ENCODE data around the gene DAND5. TPM values are rescaled to one million over a fixed set of nuclear protein-coding genes. Genes with fewer than 3 reads are reported as not detected.

DAND5 gene, protein sequence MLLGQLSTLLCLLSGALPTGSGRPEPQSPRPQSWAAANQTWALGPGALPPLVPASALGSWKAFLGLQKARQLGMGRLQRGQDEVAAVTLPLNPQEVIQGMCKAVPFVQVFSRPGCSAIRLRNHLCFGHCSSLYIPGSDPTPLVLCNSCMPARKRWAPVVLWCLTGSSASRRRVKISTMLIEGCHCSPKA
- total RNA-seq: not detected

DNA sequence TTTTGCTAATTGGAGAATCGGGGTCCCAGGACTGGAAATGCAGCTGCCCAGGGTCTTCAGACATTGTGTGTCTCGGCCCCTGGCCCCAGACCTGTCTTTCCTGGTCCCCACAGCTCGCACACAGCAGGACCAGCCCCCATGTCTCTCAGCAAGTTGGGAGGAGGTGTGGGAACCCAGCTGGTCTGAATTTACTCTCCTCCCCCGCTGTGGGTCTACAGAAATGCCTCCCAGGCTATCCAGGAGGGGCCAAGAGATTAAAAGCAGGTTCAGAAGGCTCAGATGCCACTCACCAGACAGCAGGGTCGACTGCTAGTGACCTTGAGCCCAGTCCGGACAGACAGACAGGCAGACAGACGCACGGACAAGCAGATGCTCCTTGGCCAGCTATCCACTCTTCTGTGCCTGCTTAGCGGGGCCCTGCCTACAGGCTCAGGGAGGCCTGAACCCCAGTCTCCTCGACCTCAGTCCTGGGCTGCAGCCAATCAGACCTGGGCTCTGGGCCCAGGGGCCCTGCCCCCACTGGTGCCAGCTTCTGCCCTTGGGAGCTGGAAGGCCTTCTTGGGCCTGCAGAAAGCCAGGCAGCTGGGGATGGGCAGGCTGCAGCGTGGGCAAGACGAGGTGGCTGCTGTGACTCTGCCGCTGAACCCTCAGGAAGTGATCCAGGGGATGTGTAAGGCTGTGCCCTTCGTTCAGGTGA lies at the start of gene DAND5:
Gene DAND5, plus strand, starts transcription at position 285 of the 697 bp plus-strand sequence. Its CDS starts 85 bp downstream, at position 370.
- DNase-seq (ENCODE audit: low spot score): no peak

DNA sequence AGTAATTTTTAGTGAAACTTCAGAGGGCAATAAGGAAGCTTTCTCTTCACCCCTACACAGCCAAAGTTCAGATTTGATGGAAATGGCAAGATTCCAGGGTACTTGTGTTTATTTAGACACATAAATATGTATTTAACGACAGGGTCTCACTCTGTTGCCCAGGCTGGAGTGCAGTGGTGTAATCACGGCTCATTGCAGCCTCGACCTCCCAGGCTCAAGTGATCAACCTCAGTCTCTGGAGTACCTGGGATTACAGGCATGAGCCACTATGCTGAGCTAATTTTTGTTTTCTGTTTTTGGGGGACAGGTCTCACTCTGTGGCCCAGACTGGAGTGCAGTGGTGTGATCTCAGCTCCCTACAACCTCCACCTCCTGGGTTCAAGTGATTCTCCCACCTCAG lies 48.3 kb upstream of the DAND5 start:
- no peak for DNase-seq (ENCODE audit: low spot score)

DNA sequence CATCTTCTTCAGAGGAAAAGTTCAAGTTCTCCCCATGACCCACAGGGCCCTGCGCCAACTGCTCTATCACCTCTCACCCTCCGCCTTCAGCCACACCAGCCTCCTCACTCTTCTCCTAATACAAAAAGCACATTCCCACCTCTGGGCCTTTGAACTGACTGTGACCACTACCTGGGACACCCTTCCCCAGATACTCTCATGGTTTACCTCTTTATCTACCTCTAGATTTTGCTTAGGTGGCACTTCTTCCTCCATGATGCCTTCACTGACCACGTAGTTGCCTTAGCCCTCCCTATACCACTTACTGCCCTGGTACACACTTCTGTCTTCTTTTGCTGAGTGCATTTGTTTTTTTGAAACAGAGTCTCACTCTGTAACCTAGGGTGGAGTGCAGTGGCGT lies 46.4 kb upstream of the DAND5 start:
- DNase-seq (ENCODE audit: low spot score): no peak

DNA sequence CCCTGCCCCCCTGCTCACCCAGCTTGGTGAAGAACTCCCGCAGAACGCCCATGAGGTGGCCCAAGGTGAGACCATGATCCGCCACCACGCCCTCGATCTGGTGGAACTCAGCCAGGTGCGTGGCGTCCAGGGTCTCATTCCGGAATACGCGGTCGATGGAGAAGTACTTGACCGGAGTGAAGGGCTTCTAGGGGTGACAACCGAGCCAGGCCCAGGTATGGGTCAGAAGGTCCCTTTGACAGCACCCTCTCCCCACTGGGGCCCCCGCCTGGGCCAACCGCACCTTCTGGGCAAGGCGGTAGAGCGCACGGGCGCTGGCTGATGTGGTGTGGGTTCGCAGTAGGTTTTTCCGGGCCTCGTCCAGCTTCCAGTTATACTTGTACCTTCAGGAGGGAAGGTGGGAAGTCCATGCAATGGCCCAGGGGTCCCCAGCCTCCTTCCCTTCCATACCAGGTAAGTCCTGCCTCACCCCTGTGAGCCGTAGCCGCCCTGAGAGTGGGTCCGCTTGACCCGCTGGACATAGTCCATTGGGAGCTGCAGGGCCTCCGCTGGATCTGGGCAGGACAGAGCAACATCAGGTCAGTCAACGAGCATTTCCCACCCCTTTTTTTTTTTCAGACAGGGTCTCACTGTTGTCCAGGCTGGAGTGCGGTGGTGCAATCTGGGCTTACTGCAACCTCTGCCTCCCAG lies 44.6 kb upstream of the DAND5 start:
- DNase-seq (ENCODE audit: low spot score): no peak

DNA sequence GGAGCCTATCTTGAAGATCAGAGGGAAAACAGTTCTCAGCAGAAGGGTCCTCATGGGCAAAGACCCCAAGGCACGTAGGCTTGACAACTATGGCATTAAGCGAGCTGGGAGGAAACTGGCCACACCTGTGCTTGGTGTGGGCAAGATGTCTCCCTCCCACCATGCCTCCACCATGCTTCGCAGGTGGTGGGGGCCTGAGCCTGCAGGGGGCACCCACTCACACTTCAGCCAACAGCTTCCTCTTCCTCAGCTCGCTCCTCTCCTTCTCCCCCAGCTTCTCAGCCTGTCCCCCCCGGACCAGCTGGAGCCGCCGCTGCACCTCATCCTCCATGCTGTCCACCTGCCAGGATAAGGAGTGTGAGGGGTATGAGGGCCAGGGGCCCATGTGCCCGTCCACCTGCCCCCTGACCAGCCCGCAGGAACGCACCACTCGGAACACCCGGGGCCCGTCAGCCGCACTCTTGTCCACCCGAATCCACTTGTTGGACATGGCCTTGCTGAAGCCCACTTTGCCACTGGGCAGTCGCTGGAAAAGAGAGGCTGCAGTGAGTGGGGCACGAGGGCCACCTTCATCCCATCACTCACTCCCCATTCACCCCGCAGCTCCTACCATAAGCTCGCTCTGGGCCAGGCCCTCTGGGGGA lies 39.3 kb upstream of the DAND5 start:
- no peak for DNase-seq (ENCODE audit: low spot score)

DNA sequence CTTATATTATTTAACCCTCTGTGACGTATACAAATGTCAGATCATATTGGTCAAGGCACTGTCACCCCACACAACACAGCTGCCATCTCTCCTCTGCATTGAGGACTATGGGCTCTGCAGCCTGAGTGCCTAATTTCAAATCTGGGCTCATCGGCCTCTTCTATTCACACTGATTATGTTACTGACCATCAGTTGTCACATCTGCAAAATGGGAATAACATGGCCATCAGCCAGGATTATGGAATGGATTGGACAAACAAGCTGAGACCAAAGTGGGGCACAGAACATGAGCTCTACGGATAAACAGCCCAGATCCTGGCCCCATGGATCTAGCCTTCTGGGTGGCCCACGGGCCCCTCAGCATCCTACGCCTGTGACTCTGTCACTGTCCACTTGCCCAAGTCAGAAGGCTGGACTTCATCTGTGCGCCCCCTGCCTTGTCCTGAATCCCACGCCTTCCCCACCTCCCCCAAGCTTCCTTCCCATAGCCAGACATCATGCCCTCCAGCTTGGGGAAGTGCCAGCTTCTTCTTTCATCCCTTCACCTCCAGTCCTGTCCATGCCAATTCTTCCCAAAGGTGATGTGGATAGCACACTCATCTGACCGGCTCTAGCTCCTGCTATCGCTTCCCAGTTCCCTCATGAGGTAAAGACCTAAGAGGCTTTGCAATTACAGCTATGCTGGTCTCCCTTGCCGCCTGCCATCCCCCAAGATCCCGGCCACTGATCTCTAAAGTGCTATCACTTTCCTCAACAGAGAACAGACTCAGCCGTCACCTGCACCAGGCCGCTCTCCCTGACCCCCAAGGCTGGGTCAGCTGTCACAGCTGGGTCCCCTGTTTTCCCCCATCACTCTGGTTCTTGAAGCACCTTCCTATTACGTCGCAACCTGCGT lies 36.7 kb upstream of the DAND5 start:
- no peak for DNase-seq (ENCODE audit: low spot score)

DNA sequence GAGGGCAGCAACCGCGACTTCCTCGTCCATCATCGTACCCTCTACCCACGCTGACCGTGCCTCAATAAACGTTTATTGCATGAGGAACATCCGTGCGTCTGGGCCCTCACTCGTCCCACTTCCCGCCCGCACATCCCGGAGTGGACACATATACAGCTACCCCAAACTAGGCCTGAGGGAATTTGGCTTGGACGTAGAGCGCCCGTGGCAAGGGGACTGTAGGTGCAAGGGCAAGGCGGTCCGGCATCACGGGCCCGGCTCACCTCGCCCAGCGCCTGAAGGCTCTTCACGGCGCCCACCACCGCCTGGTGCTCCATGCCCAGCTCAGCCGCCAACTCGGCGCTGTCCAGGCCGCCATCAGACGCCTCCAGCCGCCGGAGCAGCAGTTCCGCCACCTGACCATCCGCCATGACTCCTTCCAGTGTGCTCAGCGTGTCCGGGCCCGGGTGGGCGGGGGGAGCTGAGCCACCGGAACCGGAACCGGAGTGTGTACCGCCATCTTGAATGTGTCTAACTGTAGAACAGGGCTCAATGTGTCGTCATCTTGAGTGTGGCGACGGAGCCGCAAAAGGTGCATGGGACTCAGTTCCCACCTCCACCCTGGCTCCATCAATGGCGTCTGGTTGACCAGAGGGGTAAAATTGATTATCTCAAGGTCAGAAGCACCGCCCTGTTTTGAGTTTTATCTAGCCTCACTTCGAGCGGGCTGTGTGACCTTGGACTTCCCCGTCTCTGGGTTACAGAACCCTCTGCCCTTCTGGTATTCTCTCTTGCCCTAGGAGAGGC lies 35.9 kb upstream of the DAND5 start, which contains the start of gene FARSA:
Gene FARSA, minus strand, starts transcription at position 425 of the 786 bp plus-strand sequence. Its CDS starts 15 bp downstream, at position 410.
- DNase-seq (ENCODE audit: low spot score): peak; percentile 94

DNA sequence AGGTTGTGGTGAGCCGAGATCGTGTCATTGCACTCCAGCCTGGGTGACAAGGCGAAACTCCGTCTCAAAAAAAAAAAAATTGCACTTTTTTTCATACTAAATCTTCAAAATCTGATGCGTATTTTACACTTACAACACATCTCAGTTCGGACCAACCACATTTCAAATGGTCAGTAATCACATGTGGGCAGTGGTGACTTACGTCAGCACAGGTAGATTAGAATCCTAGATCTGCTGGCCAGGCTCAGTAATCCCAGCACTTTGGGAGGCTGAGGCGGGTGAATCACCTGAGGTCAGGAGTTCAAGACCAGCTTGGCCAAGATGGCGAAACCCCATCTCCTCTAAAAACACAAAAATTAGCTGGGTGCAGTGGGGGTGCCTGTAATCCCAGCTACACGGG lies 34.3 kb upstream of the DAND5 start:
- no peak for DNase-seq (ENCODE audit: low spot score)

DNA sequence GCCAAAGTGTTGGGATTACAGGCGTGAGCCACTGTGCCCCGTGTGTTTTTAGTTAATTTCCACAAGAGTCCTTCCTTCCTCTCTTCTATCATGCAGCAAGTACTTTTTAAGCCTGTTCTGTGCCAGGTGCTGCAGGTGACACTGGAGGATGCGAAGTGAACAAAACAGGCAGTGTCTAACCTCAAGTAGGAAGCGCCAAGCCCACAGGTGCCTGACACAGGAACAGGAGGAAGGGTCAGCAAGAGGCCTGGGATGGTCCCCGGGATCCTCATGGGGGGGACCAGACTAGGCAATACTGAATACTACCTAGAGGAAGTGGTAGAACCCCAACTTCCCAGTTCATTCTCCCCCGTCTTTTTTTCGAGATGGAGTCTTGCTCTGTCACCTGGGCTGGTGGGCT lies 32.8 kb upstream of the DAND5 start:
- no peak for DNase-seq (ENCODE audit: low spot score)

DNA sequence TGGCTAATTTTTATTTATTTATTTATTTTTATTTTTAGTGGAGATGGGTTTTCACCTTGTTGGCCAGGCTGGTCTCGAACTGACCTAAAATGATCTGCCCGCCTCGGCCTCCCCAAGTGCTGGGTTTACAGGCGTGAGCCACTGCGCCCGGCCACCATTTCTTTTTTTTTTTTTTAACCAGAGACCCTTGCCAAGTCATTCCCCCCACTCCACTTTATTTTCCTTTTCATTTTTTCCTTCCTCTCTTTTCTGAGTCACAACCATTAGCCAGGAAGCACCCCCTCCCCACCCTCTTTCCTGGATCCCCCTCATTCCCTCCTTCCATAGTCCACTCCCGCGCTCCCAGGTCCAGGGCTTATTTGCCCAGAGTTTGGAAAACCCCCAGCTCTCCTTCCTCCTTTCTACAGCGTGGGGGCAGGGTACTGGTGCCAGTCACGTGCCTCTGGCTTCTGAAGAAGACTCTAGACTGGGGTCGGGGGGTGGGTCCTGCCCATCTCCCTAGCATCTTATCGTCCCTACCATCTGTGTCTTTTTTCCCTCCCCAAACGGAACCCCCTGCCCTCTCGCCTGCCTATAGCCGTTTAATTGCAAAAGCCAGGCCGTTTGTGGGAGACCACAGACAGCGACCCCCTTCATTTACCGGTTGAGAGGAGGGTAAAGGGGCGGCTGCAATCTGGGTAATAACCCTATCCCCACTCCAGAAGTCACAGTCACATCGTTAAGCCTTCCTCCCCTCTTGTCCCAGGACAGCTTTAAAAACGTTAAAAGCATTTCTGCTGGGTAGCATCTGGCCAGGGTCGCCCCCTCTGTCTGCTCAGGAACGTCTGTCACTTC lies 32.1 kb upstream of the DAND5 start:
- no peak for DNase-seq (ENCODE audit: low spot score)

DNA sequence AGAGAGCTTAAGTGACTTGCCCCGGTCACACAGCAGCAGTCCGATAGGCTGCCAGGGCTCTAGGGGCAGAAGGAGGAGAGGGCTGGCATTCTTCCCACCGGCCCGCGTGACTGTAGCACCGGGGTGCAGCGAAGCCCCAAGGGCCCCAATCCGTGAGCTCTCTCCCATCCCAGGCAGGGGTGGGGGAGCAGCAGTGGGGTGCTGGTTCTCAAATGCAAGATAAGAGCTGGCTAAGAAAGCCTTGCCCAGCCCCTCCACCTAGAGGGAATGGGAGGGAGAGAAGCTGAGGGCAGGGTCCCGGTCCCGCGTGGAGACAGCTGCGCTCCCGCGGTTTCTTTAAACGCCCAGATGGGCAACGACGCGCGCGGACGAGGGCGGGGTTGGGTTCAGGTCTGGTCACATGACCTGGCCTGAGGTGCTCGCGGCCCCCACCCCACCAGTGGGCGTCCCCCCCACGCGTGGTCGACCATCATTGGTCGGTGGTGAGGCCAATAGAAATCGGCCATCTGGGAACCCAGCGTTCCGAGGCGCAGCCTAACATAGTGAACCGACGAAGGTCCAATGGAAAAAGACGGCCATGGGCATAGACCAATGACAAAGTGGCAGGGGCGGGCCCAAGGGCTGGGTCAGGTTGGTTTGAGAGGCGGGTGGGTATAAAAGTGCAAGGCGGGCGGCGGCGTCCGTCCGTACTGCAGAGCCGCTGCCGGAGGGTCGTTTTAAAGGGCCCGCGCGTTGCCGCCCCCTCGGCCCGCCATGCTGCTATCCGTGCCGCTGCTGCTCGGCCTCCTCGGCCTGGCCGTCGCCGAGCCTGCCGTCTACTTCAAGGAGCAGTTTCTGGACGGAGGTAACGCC lies 31.2 kb upstream of the DAND5 start, which contains the start of gene CALR:
Gene CALR, plus strand, starts transcription at position 683 of the 852 bp plus-strand sequence. Its CDS starts 71 bp downstream, at position 754.
- peak; percentile 100 for DNase-seq (ENCODE audit: low spot score)

DNA sequence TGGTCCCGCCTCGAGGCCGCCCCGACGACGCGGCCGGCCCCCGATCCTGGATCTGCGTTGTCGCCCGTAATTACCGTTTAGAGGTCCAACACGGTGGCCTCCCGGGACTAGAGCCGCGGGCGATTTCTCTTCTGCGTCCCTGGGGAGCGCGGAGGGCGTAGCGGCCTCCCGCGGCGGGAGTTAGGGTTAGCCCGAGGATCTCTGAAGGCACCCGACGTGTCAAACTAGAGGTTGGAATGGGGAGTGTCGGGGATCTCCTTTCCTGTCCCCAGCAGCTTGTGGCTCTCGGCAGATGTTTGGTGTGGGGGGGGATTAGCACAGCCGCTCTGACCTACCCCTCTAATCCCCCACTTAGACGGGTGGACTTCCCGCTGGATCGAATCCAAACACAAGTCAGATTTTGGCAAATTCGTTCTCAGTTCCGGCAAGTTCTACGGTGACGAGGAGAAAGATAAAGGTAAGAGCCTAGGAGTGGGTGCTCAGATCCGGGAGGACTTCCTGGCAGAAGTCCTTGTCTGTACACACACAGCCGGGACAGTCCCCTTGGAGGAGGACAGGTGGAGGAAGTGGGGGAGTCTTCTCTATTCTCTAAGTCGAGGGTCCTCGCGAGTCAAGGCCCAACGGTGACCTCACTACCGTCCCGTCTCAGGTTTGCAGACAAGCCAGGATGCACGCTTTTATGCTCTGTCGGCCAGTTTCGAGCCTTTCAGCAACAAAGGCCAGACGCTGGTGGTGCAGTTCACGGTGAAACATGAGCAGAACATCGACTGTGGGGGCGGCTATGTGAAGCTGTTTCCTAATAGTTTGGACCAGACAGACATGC lies 30.4 kb upstream of the DAND5 start:
- DNase-seq (ENCODE audit: low spot score): no peak

DNA sequence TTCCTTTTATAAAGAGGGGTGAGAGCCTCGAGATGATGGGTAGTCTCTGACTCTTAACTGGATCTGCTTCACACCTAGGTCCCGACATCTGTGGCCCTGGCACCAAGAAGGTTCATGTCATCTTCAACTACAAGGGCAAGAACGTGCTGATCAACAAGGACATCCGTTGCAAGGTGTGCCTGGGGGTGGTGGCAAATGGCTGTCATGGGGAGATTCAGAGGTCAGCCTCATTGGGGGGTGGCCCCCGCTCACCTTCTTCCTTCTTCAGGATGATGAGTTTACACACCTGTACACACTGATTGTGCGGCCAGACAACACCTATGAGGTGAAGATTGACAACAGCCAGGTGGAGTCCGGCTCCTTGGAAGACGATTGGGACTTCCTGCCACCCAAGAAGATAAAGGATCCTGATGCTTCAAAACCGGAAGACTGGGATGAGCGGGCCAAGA lies 29.4 kb upstream of the DAND5 start:
- no peak for DNase-seq (ENCODE audit: low spot score)

DNA sequence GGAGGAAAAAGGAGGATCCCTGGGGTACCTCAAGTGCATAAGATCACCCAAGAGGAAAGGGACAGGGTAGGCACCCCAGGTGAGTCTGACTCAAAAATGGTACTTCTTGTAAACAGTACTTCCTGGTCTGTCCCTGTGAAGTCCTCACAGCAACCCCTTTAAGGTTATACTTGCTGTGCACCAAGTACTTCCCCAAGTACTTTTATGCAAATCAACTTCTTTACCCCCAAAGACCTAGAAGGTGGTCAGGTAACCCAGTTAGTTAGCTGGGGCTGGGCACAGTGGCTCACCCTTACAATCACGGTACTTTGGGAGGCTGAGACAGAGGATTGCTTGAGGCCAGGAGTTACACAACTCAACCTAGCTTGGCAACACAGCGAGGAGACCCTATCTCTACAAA lies 28.5 kb upstream of the DAND5 start:
- DNase-seq (ENCODE audit: low spot score): no peak

DNA sequence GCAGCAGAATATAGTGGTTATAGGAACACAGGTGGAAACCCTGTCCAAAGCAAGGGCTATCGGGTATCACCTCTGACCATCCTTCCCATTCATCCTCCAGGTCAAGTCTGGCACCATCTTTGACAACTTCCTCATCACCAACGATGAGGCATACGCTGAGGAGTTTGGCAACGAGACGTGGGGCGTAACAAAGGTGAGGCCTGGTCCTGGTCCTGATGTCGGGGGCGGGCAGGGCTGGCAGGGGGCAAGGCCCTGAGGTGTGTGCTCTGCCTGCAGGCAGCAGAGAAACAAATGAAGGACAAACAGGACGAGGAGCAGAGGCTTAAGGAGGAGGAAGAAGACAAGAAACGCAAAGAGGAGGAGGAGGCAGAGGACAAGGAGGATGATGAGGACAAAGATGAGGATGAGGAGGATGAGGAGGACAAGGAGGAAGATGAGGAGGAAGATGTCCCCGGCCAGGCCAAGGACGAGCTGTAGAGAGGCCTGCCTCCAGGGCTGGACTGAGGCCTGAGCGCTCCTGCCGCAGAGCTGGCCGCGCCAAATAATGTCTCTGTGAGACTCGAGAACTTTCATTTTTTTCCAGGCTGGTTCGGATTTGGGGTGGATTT lies 25.8 kb upstream of the DAND5 start:
- no peak for DNase-seq (ENCODE audit: low spot score)

DNA sequence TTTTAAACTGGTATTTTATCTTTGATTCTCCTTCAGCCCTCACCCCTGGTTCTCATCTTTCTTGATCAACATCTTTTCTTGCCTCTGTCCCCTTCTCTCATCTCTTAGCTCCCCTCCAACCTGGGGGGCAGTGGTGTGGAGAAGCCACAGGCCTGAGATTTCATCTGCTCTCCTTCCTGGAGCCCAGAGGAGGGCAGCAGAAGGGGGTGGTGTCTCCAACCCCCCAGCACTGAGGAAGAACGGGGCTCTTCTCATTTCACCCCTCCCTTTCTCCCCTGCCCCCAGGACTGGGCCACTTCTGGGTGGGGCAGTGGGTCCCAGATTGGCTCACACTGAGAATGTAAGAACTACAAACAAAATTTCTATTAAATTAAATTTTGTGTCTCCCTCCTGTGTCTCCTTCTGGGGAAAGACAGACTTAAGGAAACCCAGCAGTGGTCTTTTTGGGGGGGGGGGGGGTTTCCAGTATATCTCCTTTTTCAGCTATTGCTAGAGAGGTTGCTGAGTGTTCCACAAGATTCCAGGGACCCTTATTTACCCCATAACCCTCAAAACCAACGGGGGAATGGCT lies 25.2 kb upstream of the DAND5 start:
- DNase-seq (ENCODE audit: low spot score): no peak

All from ureter (tissue), 1 donor.